ENCODE measurements around the gene TCERG1L.

TCERG1L gene

DNA sequence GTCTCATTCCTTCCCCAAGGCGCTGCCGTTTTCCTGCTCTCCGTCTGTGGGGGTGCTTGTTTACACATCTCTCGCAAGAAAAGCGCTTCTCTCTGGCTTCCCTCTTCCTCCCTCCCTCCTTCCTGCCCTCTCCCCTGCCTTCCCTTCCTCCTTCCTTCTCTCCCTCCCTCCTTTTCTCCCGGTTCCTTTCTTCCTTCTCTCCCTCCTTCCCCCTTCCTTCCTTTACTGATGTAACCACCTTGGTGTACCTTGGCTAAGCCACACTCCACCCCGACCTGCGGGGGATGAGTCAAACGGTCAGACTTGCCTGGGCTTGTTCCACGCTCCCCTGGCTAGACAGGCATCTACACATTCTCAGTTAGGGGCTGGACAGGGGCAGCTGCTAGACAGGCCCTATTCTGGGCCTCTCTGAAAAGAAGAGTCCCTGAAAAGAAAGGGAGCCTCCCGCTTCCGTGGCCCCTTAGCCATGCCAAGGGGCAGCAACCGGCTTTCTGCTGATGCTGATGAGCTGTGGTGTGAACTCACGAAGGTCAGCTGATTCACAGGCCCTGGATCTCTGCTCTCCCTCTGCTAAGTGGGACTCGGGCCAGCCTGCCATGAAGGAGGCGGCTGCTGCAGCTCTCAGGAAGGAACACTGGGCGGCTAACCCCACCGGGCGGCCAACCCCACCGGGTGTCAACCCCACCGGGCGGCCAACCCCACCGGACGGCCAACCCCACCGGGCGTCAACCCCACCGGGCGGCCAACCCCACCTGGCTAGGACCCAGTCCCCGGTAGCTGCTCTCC, 216.8 kb downstream of the TCERG1L start:
- peak; percentile 57 for DNase-seq

DNA sequence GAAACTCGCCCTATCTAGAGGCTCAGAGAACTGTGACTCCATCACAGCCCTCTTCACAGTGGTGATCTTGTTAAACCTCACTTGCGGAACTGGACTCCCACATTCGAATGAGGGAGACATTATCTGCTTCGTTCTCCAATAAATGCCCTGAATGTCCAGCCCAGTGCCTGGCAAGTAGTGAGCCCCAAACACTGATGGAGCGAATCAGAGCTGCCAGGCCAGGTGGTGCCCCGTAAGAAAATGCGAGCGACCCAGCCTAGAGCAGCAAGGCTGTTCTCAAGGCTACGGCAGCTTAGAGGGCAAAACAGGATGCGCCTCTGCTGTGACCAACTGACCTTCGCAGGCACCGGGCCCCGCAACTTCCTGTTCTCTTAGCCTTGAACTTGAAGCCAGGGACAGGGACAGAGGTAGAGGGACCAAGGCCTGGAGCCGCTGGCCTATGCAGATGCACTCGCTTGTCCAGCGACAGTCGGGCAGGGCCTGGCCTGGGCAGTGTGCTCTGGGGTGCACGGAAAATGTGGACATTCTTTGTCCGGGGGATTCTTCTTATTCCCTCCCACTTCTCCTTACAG, 217.6 kb downstream of the TCERG1L start:
- no peak for DNase-seq

GRCh38 chr10:131093346-131093745, 218.2 kb downstream of the TCERG1L start:
- DNase-seq = no peak

DNA sequence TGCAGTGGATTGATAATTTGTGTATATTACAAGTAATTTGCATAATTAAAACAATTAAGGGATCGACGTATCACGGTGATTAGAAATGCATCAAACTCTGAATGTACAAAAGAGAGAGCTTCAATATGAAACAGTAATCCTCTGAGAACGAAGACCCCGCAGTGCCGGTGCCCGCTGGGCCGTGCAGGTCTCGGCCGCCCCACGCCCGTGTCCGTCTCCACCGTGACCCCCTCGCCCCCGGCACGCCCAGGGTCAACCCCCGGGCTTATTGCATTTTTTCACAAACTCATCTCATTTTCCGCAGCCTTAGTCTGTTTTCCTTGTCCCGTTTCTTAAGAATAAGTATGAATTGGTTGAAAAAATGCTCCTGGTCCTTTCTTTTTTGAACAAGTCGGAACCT, 218.6 kb downstream of the TCERG1L start:
- DNase-seq = no peak

GRCh38 chr10:131092386-131092785, 219.1 kb downstream of the TCERG1L start:
- DNase-seq = no peak

DNA sequence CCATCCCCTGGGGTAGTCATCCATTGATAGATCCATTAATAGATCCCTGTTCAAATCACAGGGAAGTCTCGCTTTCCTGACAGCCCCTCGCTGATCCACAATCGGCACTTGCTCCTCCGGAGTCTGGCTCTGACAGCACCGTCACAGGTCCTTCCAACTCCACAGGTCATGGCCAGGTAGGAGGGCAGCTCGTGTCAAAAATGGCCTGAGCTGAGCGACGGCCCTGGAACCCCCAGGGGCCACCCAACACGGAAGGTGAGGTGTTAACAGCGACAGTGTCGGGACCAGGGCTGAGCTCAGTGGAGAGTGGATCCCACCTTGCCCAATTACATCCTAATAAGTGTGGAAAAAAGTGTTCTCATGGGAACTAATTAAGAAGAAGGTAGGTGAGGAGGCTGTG, 219.8 kb downstream of the TCERG1L start:
- no peak for DNase-seq

DNA sequence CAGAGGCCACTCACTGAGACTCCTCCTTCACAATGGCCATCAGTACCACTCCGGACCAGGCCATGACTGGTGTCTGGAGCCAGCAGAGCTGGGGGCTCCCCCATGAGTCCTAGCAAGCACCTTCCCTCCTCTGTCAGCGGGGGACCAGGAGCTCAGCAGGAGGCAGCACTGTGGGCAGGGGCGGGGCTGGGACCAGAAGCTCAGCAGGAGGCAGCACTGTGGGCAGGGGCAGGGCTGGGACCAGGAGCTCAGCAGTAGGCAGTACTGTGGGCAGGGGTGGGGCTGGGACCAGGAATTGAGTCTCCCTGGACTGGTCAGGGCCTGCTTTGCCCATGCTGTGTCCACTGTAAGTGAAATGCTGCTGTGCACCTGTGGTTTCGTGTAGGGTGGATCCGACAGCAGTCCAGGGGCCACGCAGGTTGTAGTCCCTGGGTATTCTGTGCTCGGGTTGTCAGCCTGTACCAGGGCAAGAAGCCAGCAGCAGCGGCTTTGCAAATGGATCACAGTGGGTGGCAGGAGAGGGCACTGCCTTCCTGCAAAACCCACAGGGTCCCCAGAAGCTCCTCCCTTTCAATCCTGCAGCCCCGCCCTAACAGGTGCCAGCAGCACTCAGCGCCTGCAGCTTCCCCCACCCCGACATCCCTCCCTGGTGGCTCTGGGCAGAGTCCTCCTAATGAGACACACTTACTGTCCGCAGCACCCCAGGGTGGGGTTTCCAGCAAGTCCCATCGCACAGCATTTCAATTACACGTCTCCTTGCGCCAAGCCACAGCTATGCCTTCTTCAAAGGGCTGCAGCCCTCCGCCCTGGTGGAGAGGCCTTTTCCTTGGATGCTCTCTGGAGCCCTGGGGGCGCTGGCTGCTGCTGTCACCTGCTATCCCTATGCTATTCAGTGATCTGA, 220.5 kb downstream of the TCERG1L start:
- peak; percentile 84 for DNase-seq

- no peak for DNase-seq
Measured at GRCh38 chr10:131089861-131090260, 221.7 kb downstream of the TCERG1L start.

GRCh38 chr10:131089150-131089549, 222.4 kb downstream of the TCERG1L start:
- no peak for DNase-seq

- no peak for DNase-seq
Measured at GRCh38 chr10:131088619-131089018, 222.9 kb downstream of the TCERG1L start.

DNA sequence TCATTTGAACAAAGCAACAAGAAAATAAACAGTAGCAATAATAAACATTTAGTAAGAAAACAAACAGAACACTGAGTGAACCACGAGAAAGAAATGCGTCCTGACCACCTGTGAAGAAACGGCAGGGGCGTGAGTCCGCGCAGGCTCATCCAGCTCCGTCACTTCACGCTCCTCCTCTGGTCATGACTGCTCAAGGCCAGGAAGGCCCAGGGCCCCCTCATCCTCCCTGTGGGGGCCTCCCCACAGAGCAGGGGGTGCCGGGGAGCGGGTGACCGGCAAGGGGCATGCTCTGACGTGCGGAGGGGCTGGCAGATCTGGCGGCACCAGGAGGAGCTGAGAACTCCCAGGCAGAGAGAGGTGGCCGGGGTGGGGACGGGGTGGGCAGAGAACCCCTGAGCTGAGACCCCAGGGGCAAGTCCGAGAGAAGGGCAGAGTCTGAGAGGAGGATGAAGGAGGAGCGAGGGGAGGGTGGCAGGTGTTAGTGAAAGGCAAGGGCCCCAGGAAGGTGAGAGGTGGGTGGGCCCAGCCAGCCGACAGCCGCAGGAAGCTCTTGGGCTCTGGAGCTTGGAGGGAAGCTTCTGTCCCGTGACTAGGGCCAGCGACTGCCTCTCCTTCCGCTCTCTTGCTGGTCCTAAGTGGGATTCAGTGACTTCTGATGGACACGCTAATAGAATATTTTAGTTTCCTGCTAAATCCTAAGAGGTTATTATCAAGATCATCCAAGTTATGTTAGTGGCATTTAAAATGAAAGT, 223.9 kb downstream of the TCERG1L start:
- no peak for DNase-seq

DNA sequence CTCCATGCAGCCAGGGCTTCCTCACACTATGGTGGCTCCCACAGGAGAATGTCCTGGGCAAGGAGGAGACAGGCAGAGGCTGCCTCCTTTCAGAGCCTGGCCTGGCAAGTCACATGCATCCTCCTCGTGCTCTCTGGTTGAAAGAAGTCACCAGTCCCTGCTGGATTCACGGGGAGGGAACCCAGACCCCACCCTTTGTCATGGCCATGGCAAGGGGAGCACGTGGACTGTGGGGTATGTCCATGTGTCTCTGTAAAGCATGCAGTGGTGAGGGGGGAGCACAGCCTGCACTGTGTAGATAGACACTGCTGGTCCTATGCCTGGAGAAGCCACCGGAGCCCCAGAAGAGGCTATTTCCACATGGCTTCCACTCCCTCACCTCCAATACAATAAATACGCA, 225.0 kb downstream of the TCERG1L start:
- no peak for DNase-seq

GRCh38 chr10:131086094-131086493, 225.4 kb downstream of the TCERG1L start:
- no peak for DNase-seq

DNA sequence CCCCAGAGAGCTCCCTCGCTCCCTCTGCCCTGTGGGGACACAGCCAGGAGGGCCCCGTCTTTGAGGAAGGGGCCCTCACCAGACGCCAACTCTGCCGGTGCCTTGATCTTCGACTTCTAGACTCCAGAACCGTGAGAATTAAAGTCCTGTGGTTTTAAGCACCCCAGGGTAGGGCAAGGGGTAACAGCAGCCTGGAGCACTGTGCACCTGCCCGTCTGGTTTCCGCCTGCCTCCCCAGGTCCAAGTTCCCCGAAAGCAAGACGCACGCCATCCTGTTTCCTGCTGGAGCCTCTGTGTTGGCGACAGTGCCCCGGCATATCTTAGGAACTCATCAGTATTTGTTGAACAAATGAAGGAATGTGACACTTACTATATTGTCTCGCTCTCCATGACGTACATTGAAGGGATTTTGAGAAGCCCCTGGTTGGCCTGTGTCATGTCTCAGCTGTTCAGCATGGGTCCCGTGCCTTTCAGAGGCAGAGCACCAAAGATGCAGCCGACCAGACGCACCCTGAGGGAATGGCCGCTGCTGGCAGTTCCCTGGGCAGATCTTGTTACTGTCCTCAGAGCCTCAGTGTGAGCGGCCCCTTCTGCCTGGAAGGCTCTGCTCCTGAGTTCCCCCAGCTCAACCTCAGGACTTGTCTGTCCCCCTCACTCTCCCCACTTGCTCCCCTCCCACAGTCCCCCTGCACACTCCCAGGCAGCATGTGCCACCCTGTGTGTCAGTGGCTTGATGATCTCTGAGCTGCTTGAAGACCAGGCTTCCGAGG, 226.2 kb downstream of the TCERG1L start:
- DNase-seq = no peak

DNA sequence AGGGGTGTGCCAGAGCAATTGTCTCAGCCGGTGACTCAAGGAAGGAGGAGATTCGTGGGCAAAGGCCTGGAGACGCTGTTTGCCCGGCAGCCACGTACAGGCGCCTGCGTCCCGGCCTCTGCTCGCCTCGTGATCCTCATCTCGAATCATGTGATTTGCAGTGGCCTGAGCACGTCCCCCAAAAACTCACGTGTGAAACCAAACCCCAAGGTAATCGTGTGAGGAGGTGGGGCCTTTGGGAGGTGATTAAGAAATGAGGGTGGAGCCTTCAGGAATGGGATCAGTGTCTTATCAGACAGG, 226.8 kb downstream of the TCERG1L start:
- DNase-seq = no peak

DNA sequence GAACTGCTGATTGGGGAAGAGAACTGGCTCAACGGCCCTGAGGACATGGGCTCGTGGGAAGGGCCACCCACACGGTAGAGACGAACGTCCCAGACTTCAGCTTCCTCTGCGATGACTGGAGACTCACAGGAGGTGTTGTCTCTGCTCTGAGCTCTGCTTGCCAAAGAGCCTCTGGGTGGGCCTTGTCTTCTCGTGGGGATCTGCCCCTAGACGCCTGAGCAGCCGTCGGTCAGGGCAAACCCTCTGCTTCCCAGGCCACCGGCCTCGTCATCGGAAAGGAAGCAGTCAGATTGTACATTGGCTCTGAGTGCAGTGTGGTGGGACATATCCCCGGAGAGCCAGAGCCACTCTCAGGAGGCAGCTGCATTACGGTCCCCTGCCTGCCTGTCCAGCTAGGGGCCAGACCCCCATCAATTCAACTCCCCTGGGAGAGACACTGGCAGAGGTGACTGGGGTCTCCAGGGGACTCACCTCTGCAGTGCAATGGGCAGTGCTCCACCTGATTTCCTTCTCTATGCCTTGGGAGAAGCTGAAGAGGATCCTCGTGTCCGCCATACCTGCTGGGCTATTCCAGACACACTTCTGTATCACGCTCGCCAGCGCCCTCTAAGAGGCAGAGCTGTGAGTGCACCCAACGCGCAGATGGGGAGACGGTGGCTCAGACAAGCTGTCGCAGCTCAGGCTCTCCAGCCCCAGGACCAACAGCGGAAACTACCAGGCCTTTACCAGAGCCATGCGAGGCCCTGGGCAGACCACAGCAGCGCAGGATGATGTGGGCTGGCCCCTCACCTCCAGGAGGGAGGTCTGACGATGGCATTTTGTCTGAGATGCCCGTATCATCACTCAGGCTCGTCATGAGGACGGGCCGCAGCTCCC, 227.4 kb downstream of the TCERG1L start:
- no peak for DNase-seq

- DNase-seq = no peak
Measured at GRCh38 chr10:131082991-131083481, 228.5 kb downstream of the TCERG1L start.

DNA sequence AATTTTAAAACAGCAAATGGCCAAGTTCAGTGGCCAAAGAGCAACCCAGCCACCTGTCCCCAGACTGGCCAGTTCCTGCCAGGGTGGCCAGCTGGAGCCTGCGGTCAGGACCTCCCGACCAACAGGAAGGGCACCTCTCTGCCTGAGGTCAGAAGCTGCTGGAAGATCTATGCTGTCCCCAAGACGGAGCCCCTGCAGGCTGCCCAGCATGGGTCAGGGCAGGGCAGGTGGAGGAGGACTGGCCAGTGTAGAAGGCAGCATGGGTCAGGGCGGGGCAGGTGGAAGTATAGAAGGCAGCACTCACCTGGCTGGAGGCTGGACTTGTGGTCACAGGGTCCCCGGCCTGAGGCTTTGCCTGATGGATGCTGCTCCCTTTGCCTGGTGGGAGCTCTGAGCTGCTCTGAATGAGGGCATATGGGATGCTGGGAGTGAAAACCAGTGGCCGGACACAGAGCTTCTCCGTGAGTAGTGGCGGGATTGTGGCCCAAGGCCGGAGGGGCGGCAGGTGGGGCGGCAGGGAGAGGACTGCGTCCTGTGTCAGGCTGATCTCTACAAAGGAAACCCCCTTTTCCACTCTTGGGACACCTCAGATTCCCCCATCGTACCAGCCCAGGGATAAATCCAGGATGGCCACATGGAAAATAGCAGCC, 229.2 kb downstream of the TCERG1L start:
- DNase-seq = no peak

GRCh38 chr10:131081786-131082185, 229.7 kb downstream of the TCERG1L start:
- no peak for DNase-seq

- peak; percentile 43 for DNase-seq
Measured at GRCh38 chr10:131081376-131081775, 230.1 kb downstream of the TCERG1L start.

DNA sequence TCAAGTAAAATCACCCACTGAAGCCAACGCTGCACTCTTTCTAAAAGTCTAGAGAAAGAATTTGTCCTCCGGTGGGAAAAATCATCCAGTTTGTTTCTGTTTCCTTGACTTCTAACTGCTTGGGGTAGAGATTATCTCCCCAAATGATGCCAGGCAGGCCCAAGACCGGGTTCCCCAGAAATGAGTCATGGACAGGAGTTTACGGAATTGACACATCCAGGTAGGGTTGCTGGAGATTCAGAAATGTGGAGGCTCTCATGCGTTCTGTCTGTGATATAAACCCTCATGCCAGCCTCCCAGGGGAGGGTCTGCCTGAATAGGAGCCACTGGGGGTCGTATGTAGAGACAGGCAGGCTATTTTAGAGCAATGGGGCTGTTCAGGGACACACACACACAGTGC, 230.9 kb downstream of the TCERG1L start:
- DNase-seq = no peak

All from DMS153 (cell line).